Melanocyte of skin (primary cell): ENCODE data around the gene GLIS2. TPM values are rescaled to one million over a fixed set of nuclear protein-coding genes. Genes with fewer than 3 reads are reported as not detected.

Source experiments
- total RNA-seq, 2 donors: library from RNA; depleted of rRNA; stranded (reverse); fragments of >200 nt; gene quantifications; 2 replicates each; pipeline ENCODE4 v1.2.3, GENCODE V29; 2012

The GLIS2 gene
- under 1 TPM; 0.33 to 0.34 TPM for total RNA-seq

GRCh38 chr16:4315186-4316107, at the start of gene GLIS2:
GLIS2 (plus strand) TSS chr16:4316067; CDS start chr16:4332281, 16,214 bp downstream.

GRCh38 chr16:4350787-4351659, 35.2 kb downstream of the GLIS2 start, which contains the start of gene PAM16:
PAM16 (minus strand) TSS chr16:4351321; CDS start chr16:4351234, 87 bp downstream.

GRCh38 chr16:4371357-4372000, 55.6 kb downstream of the GLIS2 start, which contains the start of gene VASN:
VASN (plus strand) TSS chr16:4371848; CDS start chr16:4380878, 9,030 bp downstream.

Other genes starting within 250 kb of the GLIS2 start
- 10 to 100 TPM; 21.3 to 30.6 TPM for gene ADCY9, start 199.6 kb upstream of the GLIS2 start, total RNA-seq
- gene SRL, start 74.0 kb upstream of the GLIS2 start, total RNA-seq, result not detected
- 10 to 100 TPM in 1 of 2 donors, 1 to 10 TPM in 1; 5.9 to 16.7 TPM for gene TFAP4, start 43.0 kb upstream of the GLIS2 start, total RNA-seq
- 10 to 100 TPM; 31.7 to 43.0 TPM for gene PAM16, start 35.3 kb downstream of the GLIS2 start, total RNA-seq
- gene VASN, start 55.8 kb downstream of the GLIS2 start, total RNA-seq, result 10 to 100 TPM in 1 of 2 donors, 1 to 10 TPM in 1; 7.3 to 28.9 TPM
- 10 to 100 TPM; 34.3 to 37.5 TPM for gene CORO7, start 100.5 kb downstream of the GLIS2 start, total RNA-seq
- 10 to 100 TPM; 42.7 to 73.6 TPM for gene DNAJA3, start 109.8 kb downstream of the GLIS2 start, total RNA-seq
- 100 to 1,000 TPM; 100 to 119 TPM for gene NMRAL1, start 158.6 kb downstream of the GLIS2 start, total RNA-seq
- 100 to 1,000 TPM in 1 of 2 donors, 10 to 100 TPM in 1; 60.6 to 105 TPM for gene HMOX2, start 160.3 kb downstream of the GLIS2 start, total RNA-seq
- 10 to 100 TPM in 1 of 2 donors, 1 to 10 TPM in 1; 8.7 to 14.1 TPM for gene CDIP1, start 222.7 kb downstream of the GLIS2 start, total RNA-seq
- not detected for gene C16orf96, start 240.3 kb downstream of the GLIS2 start, total RNA-seq